Neural cell (in vitro differentiated cells): ENCODE measurements around the gene SENP8. TPM values are rescaled to one million over a fixed set of nuclear protein-coding genes. Genes with fewer than 3 reads are reported as not detected.

Experiments
- H2AFZ ChIP-seq: fragments of 200-600, 300-800 bp; sonication (generic), shearing (Covaris generic); 2 replicates; pipeline ENCODE4 v1.6.0; 2014; ENCODE audit warnings: low read depth, mild to moderate bottlenecking, antibody characterized with exemption, low read length, moderate library complexity
- H3F3A ChIP-seq: fragments of 200-600 bp; shearing (Covaris generic); 2 replicates; pipeline ENCODE4 v1.6.1; 2016; ENCODE audit warnings: mild to moderate bottlenecking, moderate library complexity, mixed read lengths, antibody characterized with exemption, low read length; ENCODE audit not compliant: insufficient read depth, poor library complexity, severe bottlenecking
- H3K27ac ChIP-seq: fragments of 200-600, 300-800 bp; sonication (generic), shearing (Covaris generic); 2 replicates; pipeline ENCODE4 v1.5.1; 2014; ENCODE audit warnings: mild to moderate bottlenecking, low read length, moderate library complexity
- H3K27me3 ChIP-seq: fragments of 300-800, 200-600 bp; sonication (generic), shearing (Covaris generic); 2 replicates; pipeline ENCODE4 v1.6.0; 2014; ENCODE audit warnings: mild to moderate bottlenecking, low read depth, low read length, moderate library complexity; ENCODE audit not compliant: insufficient read depth
- H3K36me3 ChIP-seq: fragments of 300-800, 200-600 bp; sonication (generic), shearing (Covaris generic); 2 replicates; pipeline ENCODE4 v1.5.1; 2014; ENCODE audit warnings: mild to moderate bottlenecking, antibody characterized with exemption, low read length, moderate library complexity; ENCODE audit not compliant: insufficient read depth
- H3K4me2 ChIP-seq: fragments of 300-800, 200-600 bp; sonication (generic), shearing (Covaris generic); 2 replicates; pipeline ENCODE4 v1.6.0; 2014; ENCODE audit warnings: mild to moderate bottlenecking, low read length
- H3K4me3 ChIP-seq: fragments of 300-800, 200-600 bp; sonication (generic), shearing (Covaris generic); 2 replicates; pipeline ENCODE4 v1.5.1; 2014; ENCODE audit warnings: mild to moderate bottlenecking, low read length, moderate library complexity
- H3K79me2 ChIP-seq: fragments of 200-600 bp; shearing (Covaris generic); replicated peaks from 2 replicates; pipeline ENCODE4 v1.6.0; 2014; ENCODE audit warnings: mild to moderate bottlenecking, low read length, moderate library complexity; ENCODE audit not compliant: insufficient read depth
- H3K9ac ChIP-seq: fragments of 300-800, 200-600 bp; sonication (generic), shearing (Covaris generic); 2 replicates; pipeline ENCODE4 v1.6.1; 2016; ENCODE audit warnings: mild to moderate bottlenecking, low read length, mixed read lengths
- H3K9me2 ChIP-seq: fragments of 200-600 bp; shearing (Covaris generic); 2 replicates; pipeline ENCODE4 v1.6.1; 2016; ENCODE audit warnings: mild to moderate bottlenecking, low read length, mixed read lengths; ENCODE audit not compliant: insufficient read depth
- H3K9me3 ChIP-seq: fragments of 200-600, 300-800 bp; sonication (generic), shearing (Covaris generic); 2 replicates; pipeline ENCODE4 v1.6.1; 2016; ENCODE audit warnings: mild to moderate bottlenecking, mixed run types, low read length, moderate library complexity, mixed read lengths
- H4K20me1 ChIP-seq: fragments of 200-600 bp; shearing (Covaris generic); 2 replicates; pipeline ENCODE4 v1.6.1; 2016; ENCODE audit warnings: mild to moderate bottlenecking, mixed run types; ENCODE audit not compliant: insufficient read depth
- CTCF ChIP-seq: fragments of 450-650 bp; IDR thresholded peaks from 2 replicates; pipeline ENCODE4 v1.5.1; 2014; ENCODE audit warnings: antibody characterized with exemption, mild to moderate bottlenecking, moderate library complexity; ENCODE audit not compliant: poor library complexity, severe bottlenecking
- EP300 ChIP-seq: fragments of 450-650 bp; conservative IDR thresholded peaks from 2 replicates; pipeline ENCODE4 v1.6.1; 2014; ENCODE audit warnings: antibody characterized with exemption, mild to moderate bottlenecking, moderate library complexity; ENCODE audit not compliant: poor library complexity, severe bottlenecking
- EZH2 ChIP-seq: fragments of 200-600, 300-800 bp; shearing (Covaris generic), sonication (generic); IDR thresholded peaks from 2 replicates; pipeline ENCODE4 v1.6.1; 2014; ENCODE audit warnings: antibody characterized with exemption, low read length, borderline replicate concordance, mild to moderate bottlenecking; ENCODE audit not compliant: insufficient read depth, poor library complexity, severe bottlenecking
- MXI1 ChIP-seq: fragments of 450-650 bp; conservative IDR thresholded peaks from 2 replicates; pipeline ENCODE4 v1.6.1; 2014; ENCODE audit warnings: antibody characterized with exemption, mild to moderate bottlenecking; ENCODE audit not compliant: poor library complexity, severe bottlenecking
- POLR2AphosphoS5 ChIP-seq: IDR thresholded peaks from 2 replicates; pipeline ENCODE4 v1.6.1; 2012
- RAD21 ChIP-seq: fragments of 450-650 bp; conservative IDR thresholded peaks from 2 replicates; pipeline ENCODE4 v1.6.1; 2014; ENCODE audit warnings: antibody characterized with exemption, mild to moderate bottlenecking, moderate library complexity
- SMC3 ChIP-seq: fragments of 450-650 bp; conservative IDR thresholded peaks from 2 replicates; pipeline ENCODE4 v1.6.1; 2014; ENCODE audit warnings: antibody characterized with exemption, mild to moderate bottlenecking, moderate library complexity; ENCODE audit not compliant: poor library complexity
- TAF1 ChIP-seq: IDR thresholded peaks from 2 replicates; pipeline ENCODE4 v1.6.1; 2012; ENCODE audit warnings: low read depth
- polyA plus RNA-seq: library from polyadenylated mRNA; depleted of rRNA; stranded (reverse); fragments of >200 nt; gene quantifications from 2 replicates; pipeline ENCODE4 v1.2.3, GENCODE V29; 2014
- TF ChIP-seq, protein P1 (sequence below): IDR thresholded peaks from 2 replicates; pipeline ENCODE4 v1.6.1; 2012; ENCODE audit warnings: borderline replicate concordance

The SENP8 gene
- polyA plus RNA-seq, 1 donor from 2014 or later = 3.2 TPM

GRCh38 chr15:72086920-72087648 is 31.1 kb upstream of the SENP8 start:
- Histone ChIP-seq H3K79me2 (no peaks in the 10 kb centered on the region), H3K9me2 (no peaks in the 10 kb centered on the region), H3K9me3 (no peaks in the 10 kb centered on the region), H2AFZ (no peak overlapping the region), H4K20me1 (no peaks in the 10 kb centered on the region), H3K36me3 (no peaks in the 10 kb centered on the region), H3K27ac (no peak overlapping the region), H3K9ac (no peak overlapping the region), H3K27me3 (no peaks in the 10 kb centered on the region), H3K4me2 (no peak overlapping the region), H3K4me3 (no peak overlapping the region), H3F3A (no peaks in the 10 kb centered on the region)
- TF ChIP-seq EZH2 (no peak), TAF1 (no peak), CTCF (no peak), RAD21 (no peak), EP300 (no peak), POLR2AphosphoS5 (no peak), MXI1 (no peak), SMC3 (no peak)
- TF ChIP-seq, protein P1, sequence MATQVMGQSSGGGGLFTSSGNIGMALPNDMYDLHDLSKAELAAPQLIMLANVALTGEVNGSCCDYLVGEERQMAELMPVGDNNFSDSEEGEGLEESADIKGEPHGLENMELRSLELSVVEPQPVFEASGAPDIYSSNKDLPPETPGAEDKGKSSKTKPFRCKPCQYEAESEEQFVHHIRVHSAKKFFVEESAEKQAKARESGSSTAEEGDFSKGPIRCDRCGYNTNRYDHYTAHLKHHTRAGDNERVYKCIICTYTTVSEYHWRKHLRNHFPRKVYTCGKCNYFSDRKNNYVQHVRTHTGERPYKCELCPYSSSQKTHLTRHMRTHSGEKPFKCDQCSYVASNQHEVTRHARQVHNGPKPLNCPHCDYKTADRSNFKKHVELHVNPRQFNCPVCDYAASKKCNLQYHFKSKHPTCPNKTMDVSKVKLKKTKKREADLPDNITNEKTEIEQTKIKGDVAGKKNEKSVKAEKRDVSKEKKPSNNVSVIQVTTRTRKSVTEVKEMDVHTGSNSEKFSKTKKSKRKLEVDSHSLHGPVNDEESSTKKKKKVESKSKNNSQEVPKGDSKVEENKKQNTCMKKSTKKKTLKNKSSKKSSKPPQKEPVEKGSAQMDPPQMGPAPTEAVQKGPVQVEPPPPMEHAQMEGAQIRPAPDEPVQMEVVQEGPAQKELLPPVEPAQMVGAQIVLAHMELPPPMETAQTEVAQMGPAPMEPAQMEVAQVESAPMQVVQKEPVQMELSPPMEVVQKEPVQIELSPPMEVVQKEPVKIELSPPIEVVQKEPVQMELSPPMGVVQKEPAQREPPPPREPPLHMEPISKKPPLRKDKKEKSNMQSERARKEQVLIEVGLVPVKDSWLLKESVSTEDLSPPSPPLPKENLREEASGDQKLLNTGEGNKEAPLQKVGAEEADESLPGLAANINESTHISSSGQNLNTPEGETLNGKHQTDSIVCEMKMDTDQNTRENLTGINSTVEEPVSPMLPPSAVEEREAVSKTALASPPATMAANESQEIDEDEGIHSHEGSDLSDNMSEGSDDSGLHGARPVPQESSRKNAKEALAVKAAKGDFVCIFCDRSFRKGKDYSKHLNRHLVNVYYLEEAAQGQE = no peak

DNA sequence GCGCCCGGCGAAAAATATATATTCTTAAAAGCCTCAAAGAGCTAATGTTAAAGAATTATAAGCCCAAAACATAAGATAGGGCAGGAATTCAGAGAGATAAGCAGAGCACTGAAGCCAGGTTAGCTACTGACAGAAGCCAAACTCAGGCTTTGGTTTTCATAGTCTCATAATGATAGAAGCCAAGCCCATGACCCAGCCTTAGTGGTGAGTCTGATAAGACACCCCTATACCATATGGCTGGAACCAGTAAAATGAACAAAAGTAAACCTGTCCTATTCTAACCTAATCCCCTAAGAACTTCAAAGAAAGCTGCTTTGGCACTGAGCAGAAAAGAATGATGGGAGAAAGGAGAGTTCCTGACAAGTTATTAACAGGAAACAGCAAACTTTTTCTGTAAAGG is 26.2 kb upstream of the SENP8 start:
- H3F3A ChIP-seq = no peaks in the 10 kb centered on the region
- no peaks in the 10 kb centered on the region for H3K79me2 ChIP-seq
- TF ChIP-seq, protein P1 = no peak
- H3K27ac ChIP-seq = no peak overlapping the region
- H2AFZ ChIP-seq = no peak overlapping the region
- H3K9ac ChIP-seq = no peak overlapping the region
- H3K27me3 ChIP-seq = no peaks in the 10 kb centered on the region
- H3K9me2 ChIP-seq = no peaks in the 10 kb centered on the region
- no peaks in the 10 kb centered on the region for H3K9me3 ChIP-seq
- no peaks in the 10 kb centered on the region for H4K20me1 ChIP-seq
- no peak overlapping the region for H3K4me2 ChIP-seq
- no peak overlapping the region for H3K4me3 ChIP-seq
- H3K36me3 ChIP-seq = no peaks in the 10 kb centered on the region
